ENCODE measurements around the gene VAC14.

The VAC14 gene

GRCh38 chr16:70710422-70711210 is 90.3 kb downstream of the VAC14 start:
- DNase-seq (ENCODE audit: extremely low read depth in 1 of 2, low read depth in 1 of 2) = no peak

- DNase-seq (ENCODE audit: extremely low read depth in 1 of 2, low read depth in 1 of 2) = no peak
Observed at GRCh38 chr16:70709942-70710341, 91.0 kb downstream of the VAC14 start.

- no peak for DNase-seq (ENCODE audit: extremely low read depth in 1 of 2, low read depth in 1 of 2)
Observed at GRCh38 chr16:70709457-70709856, 91.5 kb downstream of the VAC14 start.

- no peak for DNase-seq (ENCODE audit: extremely low read depth in 1 of 2, low read depth in 1 of 2)
Observed at GRCh38 chr16:70708366-70709246, 92.4 kb downstream of the VAC14 start.

- no peak for DNase-seq (ENCODE audit: extremely low read depth in 1 of 2, low read depth in 1 of 2)
Observed at GRCh38 chr16:70706948-70707465, 94.0 kb downstream of the VAC14 start.

GRCh38 chr16:70705056-70705455 is 95.9 kb downstream of the VAC14 start:
- no peak for DNase-seq (ENCODE audit: extremely low read depth in 1 of 2, low read depth in 1 of 2)

GRCh38 chr16:70704586-70704985 is 96.4 kb downstream of the VAC14 start:
- DNase-seq (ENCODE audit: extremely low read depth in 1 of 2, low read depth in 1 of 2) = no peak

- no peak for DNase-seq (ENCODE audit: extremely low read depth in 1 of 2, low read depth in 1 of 2)
Observed at GRCh38 chr16:70703835-70704381, 97.0 kb downstream of the VAC14 start.

- DNase-seq (ENCODE audit: extremely low read depth in 1 of 2, low read depth in 1 of 2) = no peak
Observed at GRCh38 chr16:70703041-70703834, 97.7 kb downstream of the VAC14 start.

GRCh38 chr16:70702624-70703023 is 98.3 kb downstream of the VAC14 start:
- no peak for DNase-seq (ENCODE audit: extremely low read depth in 1 of 2, low read depth in 1 of 2)

GRCh38 chr16:70701998-70702397 is 99.0 kb downstream of the VAC14 start:
- DNase-seq (ENCODE audit: extremely low read depth in 1 of 2, low read depth in 1 of 2) = no peak

- DNase-seq (ENCODE audit: extremely low read depth in 1 of 2, low read depth in 1 of 2) = no peak
Observed at GRCh38 chr16:70701596-70701995, 99.4 kb downstream of the VAC14 start.

- no peak for DNase-seq (ENCODE audit: extremely low read depth in 1 of 2, low read depth in 1 of 2)
Observed at GRCh38 chr16:70701036-70701435, 99.9 kb downstream of the VAC14 start.

- no peak for DNase-seq (ENCODE audit: extremely low read depth in 1 of 2, low read depth in 1 of 2)
Observed at GRCh38 chr16:70700101-70701020, 100.6 kb downstream of the VAC14 start.

GRCh38 chr16:70699696-70700095 is 101.3 kb downstream of the VAC14 start:
- no peak for DNase-seq (ENCODE audit: extremely low read depth in 1 of 2, low read depth in 1 of 2)

- no peak for DNase-seq (ENCODE audit: extremely low read depth in 1 of 2, low read depth in 1 of 2)
Observed at GRCh38 chr16:70698901-70699300, 102.1 kb downstream of the VAC14 start.

- DNase-seq (ENCODE audit: extremely low read depth in 1 of 2, low read depth in 1 of 2) = no peak
Observed at GRCh38 chr16:70697594-70698170, 103.3 kb downstream of the VAC14 start.

GRCh38 chr16:70696952-70697593 is 103.9 kb downstream of the VAC14 start:
- DNase-seq (ENCODE audit: extremely low read depth in 1 of 2, low read depth in 1 of 2) = no peak

- no peak for DNase-seq (ENCODE audit: extremely low read depth in 1 of 2, low read depth in 1 of 2)
Observed at GRCh38 chr16:70696355-70696754, 104.6 kb downstream of the VAC14 start.

All from activated CD8-positive, alpha-beta memory T cell treated with anti-CD3 and anti-CD28 coated beads for 1 hour (primary cell).